Uterus (tissue), 4 donors: ENCODE measurements around the gene OLFML2A. TPM values are rescaled to one million over a fixed set of nuclear protein-coding genes. Genes with fewer than 3 reads are reported as not detected.
A peak's percentile ranks its signal among the peaks of the same experiment; 100 is the strongest.

Source experiments
- DNase-seq, 2 donors: peaks; one replicate each; pipeline ENCODE4 v3.0.0-alpha.2; 2019 to 2020
- H3K27ac ChIP-seq, 2 donors: fragments of 200-600 bp; sonication (generic); 1 replicate in 1 of 2; 2 replicates in 1 of 2; pipeline ENCODE4 v1.5.1; 2016 to 2018
- H3K27me3 ChIP-seq, 2 donors: fragments of 200-600 bp; sonication (generic); one replicate each; pipeline ENCODE4 v1.5.1; 2018 to 2019; ENCODE audit warnings: control low read depth in 1 of 2
- H3K36me3 ChIP-seq, 2 donors: fragments of 200-600 bp; sonication (generic); one replicate each; pipeline ENCODE4 v1.5.1; 2019; ENCODE audit warnings: control low read depth in 1 of 2
- H3K4me1 ChIP-seq, 2 donors: fragments of 200-600 bp; sonication (generic); one replicate each; pipeline ENCODE4 v1.5.1; 2018 to 2019; ENCODE audit warnings: control low read depth in 1 of 2
- H3K4me3 ChIP-seq, 2 donors: fragments of 200-600 bp; sonication (generic); 1 replicate in 1 of 2; 2 replicates in 1 of 2; pipeline ENCODE4 v1.5.1; 2018 to 2019; ENCODE audit warnings: mild to moderate bottlenecking in 1 of 2
- H3K9me3 ChIP-seq, 2 donors: fragments of 200-600 bp; sonication (generic); one replicate each; pipeline ENCODE4 v1.5.1; 2019; ENCODE audit warnings: control low read depth in 1 of 2
- POLR2A ChIP-seq, 2 donors: fragments of 450-650 bp; IDR thresholded peaks; one replicate each; pipeline ENCODE4 v1.6.1; 2016; ENCODE audit warnings: antibody characterized with exemption in 2 of 2, mild to moderate bottlenecking in 1 of 2, moderate library complexity in 1 of 2
- intact Hi-C: fragments of 100-400 bp; cut with DNase I; formaldehyde crosslinking; loops from one replicate; pipeline ENCODE4 v1.15.1; 2023; ENCODE audit warnings: low total_unique reads
- total RNA-seq, 4 donors: library from RNA; depleted of rRNA in 3 of 4; stranded (reverse); fragments of >200 nt in 3 of 4; gene quantifications; one replicate each; pipeline versions ENCODE4 v1.1.0 to v1.2.4, GENCODE V29; 2014 to 2023
- TF ChIP-seq, protein P1 (sequence below), 4 experiments: fragments of 200-600 bp in 2 of 4; fragments of 450-650 bp in 2 of 4; sonication (generic) in 2 of 4; IDR thresholded peaks; one replicate each; pipeline ENCODE4 v1.5.1; 2016 to 2019; ENCODE audit warnings: antibody characterized with exemption in 4 of 4, mild to moderate bottlenecking in 2 of 4, moderate library complexity in 1 of 4
- donor health status: DM: yes; HTN: yes; CAD: no.

Gene OLFML2A
- total RNA-seq, 4 donors from 2014 or later, result 21.3 to 86.5 (median 71.8) TPM

DNA sequence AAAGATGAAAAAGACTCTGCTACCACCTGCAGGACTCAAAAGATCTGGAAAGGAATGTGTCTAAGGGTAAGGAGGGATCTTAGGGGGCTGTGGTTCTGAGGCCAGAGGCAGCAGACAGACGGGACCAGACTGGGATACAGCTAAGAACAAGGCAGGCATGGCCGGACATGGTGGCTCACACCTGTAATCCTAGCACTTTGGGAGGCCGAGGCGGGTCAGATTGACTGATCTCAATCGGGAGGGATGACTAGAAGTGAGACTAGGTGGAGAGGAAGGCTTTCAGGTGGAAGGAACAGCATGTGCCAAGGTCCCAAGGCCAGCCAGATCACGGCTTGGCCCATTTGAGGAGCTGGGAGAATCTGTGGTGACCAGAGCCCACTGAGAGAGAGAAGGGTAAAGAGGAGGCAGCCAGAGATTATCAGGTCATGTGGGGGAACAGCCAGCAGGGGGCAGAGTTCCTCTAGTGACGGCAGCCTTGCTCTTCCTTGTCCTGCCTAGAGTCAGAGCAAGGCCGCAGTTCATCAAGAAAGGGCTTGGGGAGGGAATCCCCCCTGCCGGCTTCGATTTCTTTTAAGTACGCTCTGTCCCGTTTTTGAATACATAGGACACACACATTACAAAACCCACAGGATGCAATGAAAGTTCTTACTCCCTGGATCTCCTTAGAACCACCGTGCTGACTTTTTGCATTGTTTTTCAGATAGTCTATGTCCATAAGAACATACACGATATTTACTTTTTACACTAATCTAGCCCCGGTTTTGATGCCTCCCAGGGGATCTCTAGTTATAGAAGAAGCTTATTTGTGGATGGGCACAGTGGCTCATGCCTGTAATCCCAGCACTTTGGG lies 2.6 kb upstream of the OLFML2A start:
- Histone ChIP-seq H3K9me3 (no peaks in the 10 kb centered on the region), H3K4me3 (no peak overlapping the region), H3K27ac (peak overlapping the region in 1 of 2 donors; percentile 8), H3K27me3 (peaks cover 0 to 5% of the 10 kb centered on the region in 2 donors), H3K36me3 (no peaks in the 10 kb centered on the region), H3K4me1 (peaks cover 0 to 22% of the 10 kb centered on the region in 2 donors)
- peak; percentile 84 to 88 for DNase-seq
- intact Hi-C loops, result no loop called here
- TF ChIP-seq, protein P1, sequence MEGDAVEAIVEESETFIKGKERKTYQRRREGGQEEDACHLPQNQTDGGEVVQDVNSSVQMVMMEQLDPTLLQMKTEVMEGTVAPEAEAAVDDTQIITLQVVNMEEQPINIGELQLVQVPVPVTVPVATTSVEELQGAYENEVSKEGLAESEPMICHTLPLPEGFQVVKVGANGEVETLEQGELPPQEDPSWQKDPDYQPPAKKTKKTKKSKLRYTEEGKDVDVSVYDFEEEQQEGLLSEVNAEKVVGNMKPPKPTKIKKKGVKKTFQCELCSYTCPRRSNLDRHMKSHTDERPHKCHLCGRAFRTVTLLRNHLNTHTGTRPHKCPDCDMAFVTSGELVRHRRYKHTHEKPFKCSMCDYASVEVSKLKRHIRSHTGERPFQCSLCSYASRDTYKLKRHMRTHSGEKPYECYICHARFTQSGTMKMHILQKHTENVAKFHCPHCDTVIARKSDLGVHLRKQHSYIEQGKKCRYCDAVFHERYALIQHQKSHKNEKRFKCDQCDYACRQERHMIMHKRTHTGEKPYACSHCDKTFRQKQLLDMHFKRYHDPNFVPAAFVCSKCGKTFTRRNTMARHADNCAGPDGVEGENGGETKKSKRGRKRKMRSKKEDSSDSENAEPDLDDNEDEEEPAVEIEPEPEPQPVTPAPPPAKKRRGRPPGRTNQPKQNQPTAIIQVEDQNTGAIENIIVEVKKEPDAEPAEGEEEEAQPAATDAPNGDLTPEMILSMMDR (IDR thresholded peaks at IDR 0.05), result peak; percentile 78 to 95 (median 86)
- TF ChIP-seq POLR2A (IDR thresholded peaks at IDR 0.05), result no peak

DNA sequence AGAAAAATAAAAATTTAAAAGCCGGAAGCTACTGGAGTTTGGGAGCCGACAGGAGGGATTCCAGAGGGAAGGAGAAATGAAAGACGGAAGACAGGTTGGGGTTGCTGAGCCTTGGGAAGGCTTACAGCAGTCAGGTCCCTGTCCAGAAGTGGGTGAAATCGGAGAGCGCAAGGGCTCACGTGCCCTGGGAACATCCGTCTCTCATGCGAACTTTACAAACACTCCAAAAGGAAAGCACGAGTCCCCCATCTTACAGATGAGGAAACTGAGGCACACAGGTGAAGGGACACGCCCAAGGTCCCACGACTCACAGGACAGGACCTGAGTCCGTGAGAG lies 347 bp upstream of the OLFML2A start:
- Histone ChIP-seq H3K9me3 (no peaks in the 10 kb centered on the region), H3K27ac (peak overlapping the region; percentile 91 to 93), H3K4me1 (peaks cover 0 to 15% of the 10 kb centered on the region in 2 donors), H3K36me3 (no peaks in the 10 kb centered on the region), H3K27me3 (no peaks in the 10 kb centered on the region), H3K4me3 (peak overlapping the region; percentile 49 to 80)
- no peak for DNase-seq
- TF ChIP-seq, protein P1 (IDR thresholded peaks at IDR 0.05), result no peak
- TF ChIP-seq POLR2A (IDR thresholded peaks at IDR 0.05), result no peak
- intact Hi-C loops, result no loop called here

DNA sequence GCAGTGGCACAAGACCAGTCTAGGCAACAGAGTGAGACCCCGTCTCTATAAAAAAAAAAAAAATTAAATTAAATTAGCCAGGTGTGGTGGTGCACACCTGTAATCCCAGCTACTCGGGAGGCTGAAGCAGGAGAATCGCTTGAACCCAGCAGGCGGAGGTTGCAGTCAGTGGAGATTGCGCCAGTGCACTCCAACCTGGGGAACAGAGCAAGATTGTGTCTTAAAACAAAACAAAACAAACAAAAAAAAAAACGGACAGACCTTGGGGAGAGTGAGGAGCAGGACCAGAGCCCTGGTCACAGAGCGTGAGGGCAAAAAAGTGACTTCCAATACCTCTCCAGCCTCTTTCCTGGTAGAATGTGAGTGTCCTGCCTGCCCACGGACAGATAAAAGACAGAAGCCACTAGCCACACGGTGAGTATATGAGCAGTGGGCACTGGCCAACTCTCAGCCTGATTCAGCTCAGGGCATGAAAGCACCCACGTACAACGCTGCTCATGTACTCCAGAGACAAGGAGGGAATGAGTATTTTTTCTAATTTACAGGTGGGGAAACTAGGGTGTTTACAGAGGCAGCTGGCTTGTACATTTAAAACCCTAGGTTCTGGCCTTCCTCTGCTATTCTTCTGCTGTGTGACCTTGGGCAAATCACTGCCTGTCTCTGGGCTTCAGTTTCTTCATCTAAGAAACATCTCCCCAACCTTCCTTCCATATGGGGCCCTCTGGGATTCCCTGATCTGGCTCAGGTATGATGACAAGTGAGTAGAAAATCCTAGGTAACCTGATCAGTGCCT lies 1.8 kb downstream of the OLFML2A start:
- intact Hi-C loops, result no loop called here
- no peaks in the 10 kb centered on the region for H3K9me3 ChIP-seq
- H3K27me3 ChIP-seq, result no peaks in the 10 kb centered on the region
- DNase-seq, result peak in 1 of 2 donors; percentile 11
- H3K4me1 ChIP-seq, result peaks cover 0 to 15% of the 10 kb centered on the region in 2 donors
- TF ChIP-seq POLR2A (IDR thresholded peaks at IDR 0.05), result no peak
- TF ChIP-seq, protein P1 (IDR thresholded peaks at IDR 0.05), result no peak
- H3K27ac ChIP-seq, result peak overlapping the region; percentile 91 to 93
- H3K36me3 ChIP-seq, result no peaks in the 10 kb centered on the region
- no peak overlapping the region for H3K4me3 ChIP-seq

DNA sequence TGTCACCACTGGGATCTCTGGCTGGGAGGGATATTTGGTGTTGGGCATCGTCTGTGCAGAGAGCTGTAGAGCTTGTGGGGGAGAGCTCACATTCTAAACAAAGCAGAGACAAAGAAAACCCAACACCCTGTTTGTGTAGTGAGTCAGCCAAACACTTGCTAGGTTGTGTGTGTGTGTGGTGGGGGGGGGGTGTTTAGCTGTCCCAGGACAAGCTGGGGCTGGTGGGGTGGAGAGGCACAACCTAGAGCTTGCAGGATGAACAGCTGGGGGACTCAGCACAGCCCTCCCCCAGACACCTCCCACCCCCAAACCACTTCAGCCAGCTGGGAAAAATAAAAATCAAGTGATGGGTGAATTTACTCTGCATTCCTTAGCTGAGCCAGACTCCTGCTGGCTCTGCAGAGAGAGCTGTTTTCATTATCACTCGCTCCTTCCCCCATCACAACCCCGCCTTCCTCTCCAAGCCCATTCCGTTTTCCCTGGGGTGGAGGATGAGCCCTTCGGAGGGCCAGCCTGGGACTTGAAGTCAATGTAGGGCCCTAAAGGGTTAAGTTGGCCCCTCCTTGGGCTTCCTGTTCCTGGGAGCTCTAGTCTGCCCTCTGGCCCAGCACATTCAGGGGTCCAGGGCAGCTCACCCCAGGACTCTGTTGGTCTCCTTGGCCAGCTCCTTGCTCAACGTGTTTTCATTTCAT lies 2.6 kb downstream of the OLFML2A start:
- peak overlapping the region; percentile 91 to 93 for H3K27ac ChIP-seq
- peak; percentile 59 to 91 for DNase-seq
- H3K36me3 ChIP-seq, result no peaks in the 10 kb centered on the region
- TF ChIP-seq POLR2A (IDR thresholded peaks at IDR 0.05), result no peak
- TF ChIP-seq, protein P1 (IDR thresholded peaks at IDR 0.05), result no peak
- H3K4me3 ChIP-seq, result peak overlapping the region; percentile 4 to 15
- intact Hi-C loops, result no loop called here
- H3K27me3 ChIP-seq, result no peaks in the 10 kb centered on the region
- peaks cover 0 to 15% of the 10 kb centered on the region in 2 donors for H3K4me1 ChIP-seq
- H3K9me3 ChIP-seq, result no peaks in the 10 kb centered on the region
